HG03520 (cell line): Measurements from ENCODE around the gene SPRED1.
"Not testable (repeated sequence)": the region's sequence is repeated elsewhere in the genome, so short reads cannot be mapped to it uniquely, and the experiment has no call there.

Experiments used
- ATAC-seq: cut with Tn5 transposase; IDR thresholded peaks from one replicate; pipeline ENCODE4 v1.9.1; 2021; ENCODE audit warnings: mild to moderate bottlenecking, moderate library complexity; ENCODE audit not compliant: unreplicated experiment

The SPRED1 gene

GRCh38 chr15:38274135-38274534 lies 21.5 kb downstream of the SPRED1 start:
- ATAC-seq: no peak

- no peak for ATAC-seq
Measured at GRCh38 chr15:38275959-38276358, 23.3 kb downstream of the SPRED1 start.

GRCh38 chr15:38277281-38277680 lies 24.6 kb downstream of the SPRED1 start:
- not testable (repeated sequence) for ATAC-seq

- ATAC-seq: no peak
Measured at GRCh38 chr15:38281031-38281430, 28.4 kb downstream of the SPRED1 start.

GRCh38 chr15:38283010-38283409 lies 30.4 kb downstream of the SPRED1 start:
- no peak for ATAC-seq

- no peak for ATAC-seq
Measured at GRCh38 chr15:38285456-38285855, 32.8 kb downstream of the SPRED1 start.

- ATAC-seq: no peak
Measured at GRCh38 chr15:38294126-38294525, 41.5 kb downstream of the SPRED1 start.

GRCh38 chr15:38297623-38298388 lies 45.2 kb downstream of the SPRED1 start:
- no peak for ATAC-seq

- ATAC-seq: no peak
Measured at GRCh38 chr15:38299216-38299615, 46.6 kb downstream of the SPRED1 start.

- no peak for ATAC-seq
Measured at GRCh38 chr15:38300395-38300794, 47.8 kb downstream of the SPRED1 start.

GRCh38 chr15:38304481-38304880 lies 51.8 kb downstream of the SPRED1 start:
- no peak for ATAC-seq

GRCh38 chr15:38307251-38307650 lies 54.6 kb downstream of the SPRED1 start:
- no peak for ATAC-seq

- no peak for ATAC-seq
Measured at GRCh38 chr15:38307861-38308641, 55.4 kb downstream of the SPRED1 start.

GRCh38 chr15:38308797-38309196 lies 56.2 kb downstream of the SPRED1 start:
- ATAC-seq: no peak

GRCh38 chr15:38312190-38312589 lies 59.6 kb downstream of the SPRED1 start:
- no peak for ATAC-seq

GRCh38 chr15:38316311-38316710 lies 63.7 kb downstream of the SPRED1 start:
- no peak for ATAC-seq

GRCh38 chr15:38320181-38320580 lies 67.5 kb downstream of the SPRED1 start:
- ATAC-seq: no peak

GRCh38 chr15:38320866-38321265 lies 68.2 kb downstream of the SPRED1 start:
- no peak for ATAC-seq

- ATAC-seq: no peak
Measured at GRCh38 chr15:38323895-38324294, 71.3 kb downstream of the SPRED1 start.

GRCh38 chr15:38324939-38325647 lies 72.5 kb downstream of the SPRED1 start:
- no peak for ATAC-seq

- ATAC-seq: no peak
Measured at GRCh38 chr15:38325648-38325990, 73.0 kb downstream of the SPRED1 start.

- ATAC-seq: no peak
Measured at GRCh38 chr15:38332711-38333110, 80.1 kb downstream of the SPRED1 start.
